H1 (cell line): Measurements from ENCODE around the gene PANK3. TPM values are rescaled to one million over a fixed set of nuclear protein-coding genes. Genes with fewer than 3 reads are reported as not detected.

Experiments used
- BACH1 ChIP-seq: IDR thresholded peaks from 2 replicates; pipeline ENCODE4 v1.6.1; 2012; ENCODE audit warnings: low read length, improper control_type of control experiment
- BRCA1 ChIP-seq: IDR thresholded peaks from 2 replicates; pipeline ENCODE4 v1.6.1; 2012; ENCODE audit warnings: low read depth, low read length, improper control_type of control experiment
- CBX5 ChIP-seq: fragments of 300-800, 300-1000 bp; sonication (generic); IDR thresholded peaks from 2 replicates; pipeline ENCODE4 v1.7.1; 2016; ENCODE audit warnings: antibody characterized with exemption, low read length, low read depth
- CBX8 ChIP-seq: fragments of 300-800, 300-1000 bp; sonication (generic); IDR thresholded peaks from 2 replicates; pipeline ENCODE4 v1.7.1; 2016; ENCODE audit warnings: low read depth, low read length, borderline replicate concordance
- CHD1 ChIP-seq: IDR thresholded peaks from 2 replicates; pipeline ENCODE4 v1.6.1; 2012; ENCODE audit warnings: low read depth, low read length, improper control_type of control experiment
- CTBP2 ChIP-seq: IDR thresholded peaks from 2 replicates; pipeline ENCODE4 v1.7.0; 2011; ENCODE audit warnings: borderline replicate concordance, mild to moderate bottlenecking, moderate library complexity, mixed read lengths, low read length; ENCODE audit not compliant: insufficient read depth, insufficient read length
- EP300 ChIP-seq, 2 experiments: IDR thresholded peaks; 1 replicate in 1 of 2; 2 replicates in 1 of 2; pipeline ENCODE4 v1.6.1; 2011 to 2012; ENCODE audit warnings: low read depth in 2 of 2, low read length in 2 of 2, mild to moderate bottlenecking in 2 of 2, borderline replicate concordance in 1 of 2, inconsistent platforms in 1 of 2, moderate library complexity in 1 of 2
- EZH2 ChIP-seq: fragments of 200-600 bp; sonication (generic); IDR thresholded peaks from 2 replicates; pipeline ENCODE4 v1.7.1; 2012; ENCODE audit warnings: low read depth, mild to moderate bottlenecking, moderate library complexity, low read length, inconsistent platforms; ENCODE audit not compliant: severe bottlenecking
- GABPA ChIP-seq: IDR thresholded peaks from 2 replicates; pipeline ENCODE4 v1.6.1; 2011; ENCODE audit warnings: mild to moderate bottlenecking, low read length, moderate library complexity, borderline replicate concordance; ENCODE audit not compliant: insufficient read depth
- HDAC6 ChIP-seq: IDR thresholded peaks from one replicate; pipeline ENCODE4 v1.7.1; 2012; ENCODE audit warnings: low read depth, mild to moderate bottlenecking, inconsistent platforms, low read length, moderate library complexity
- MAFK ChIP-seq: IDR thresholded peaks from 2 replicates; pipeline ENCODE4 v1.6.1; 2012; ENCODE audit warnings: low read depth, mild to moderate bottlenecking, improper control_type of control experiment, low read length
- PHF8 ChIP-seq: fragments of 200-600 bp; sonication (generic); conservative IDR thresholded peaks from 2 replicates; pipeline ENCODE4 v1.7.1; 2012; ENCODE audit warnings: low read depth, mild to moderate bottlenecking, inconsistent platforms, low read length, moderate library complexity
- POLR2AphosphoS5 ChIP-seq: IDR thresholded peaks from 2 replicates; pipeline ENCODE4 v1.6.1; 2011; ENCODE audit warnings: low read depth, low read length
- POU5F1 ChIP-seq: IDR thresholded peaks from 2 replicates; pipeline ENCODE4 v1.6.1; 2011; ENCODE audit warnings: low read depth, mild to moderate bottlenecking, low read length, moderate library complexity
- RFX5 ChIP-seq: IDR thresholded peaks from 2 replicates; pipeline ENCODE4 v1.6.1; 2011; ENCODE audit warnings: low read depth, low read length, improper control_type of control experiment, borderline replicate concordance
- SIN3A ChIP-seq, 2 experiments: IDR thresholded peaks in 1 of 2; conservative IDR thresholded peaks in 1 of 2; 2 replicates each; pipeline ENCODE4 v1.6.1; 2011 to 2012; ENCODE audit warnings: low read length in 2 of 2, improper control_type of control experiment in 1 of 2, low read depth in 1 of 2, mild to moderate bottlenecking in 1 of 2
- SP4 ChIP-seq: IDR thresholded peaks from 2 replicates; pipeline ENCODE4 v1.6.1; 2012; ENCODE audit warnings: low read length, inconsistent platforms
- SRF ChIP-seq: IDR thresholded peaks from 2 replicates; pipeline ENCODE4 v1.6.1; 2011; ENCODE audit warnings: mild to moderate bottlenecking, low read depth, low read length, moderate library complexity
- TAF1 ChIP-seq: IDR thresholded peaks from 2 replicates; pipeline ENCODE4 v1.6.1; 2011; ENCODE audit warnings: mild to moderate bottlenecking, low read depth, low read length
- TEAD4 ChIP-seq: IDR thresholded peaks from 2 replicates; pipeline ENCODE4 v1.6.1; 2012; ENCODE audit warnings: low read depth, low read length, inconsistent platforms, mixed read lengths
- YY1 ChIP-seq: IDR thresholded peaks from 2 replicates; pipeline ENCODE4 v1.6.1; 2011; ENCODE audit warnings: low read depth, mild to moderate bottlenecking, low read length
- polyA plus RNA-seq, 7 experiments: library from polyadenylated mRNA; depleted of rRNA in 3 of 7; stranded (reverse) in 5 of 7; unstranded in 2 of 7; fragments of >200 nt in 5 of 7; fragments of 200-250 nt in 2 of 7; gene quantifications; 1 replicate in 5 of 7; 2 replicates in 1 of 7; 4 replicates in 1 of 7; pipeline versions ENCODE4 v1.2.1 to v1.2.3, GENCODE V29; 2011 to 2013; ENCODE audit warnings: missing spikeins in 2 of 7, mixed read lengths in 2 of 7
- total RNA-seq: library from RNA; stranded (reverse); fragmentation: NEBNext Ultra II Directional; extraction: Animal tissue kit (Norgen Biotek cat#: 25700); gene quantifications from 2 replicates; pipeline ENCODE4 v1.2.1, GENCODE V29; 2021
- TF ChIP-seq, protein P1 (sequence below), 3 experiments: IDR thresholded peaks; 1 replicate in 2 of 3; 2 replicates in 1 of 3; pipeline versions ENCODE4 v1.5.1 to v1.6.1; 2011; ENCODE audit warnings: low read length in 3 of 3, mild to moderate bottlenecking in 3 of 3, inconsistent platforms in 2 of 3, low read depth in 1 of 3, moderate library complexity in 1 of 3; ENCODE audit not compliant: insufficient read depth in 1 of 3; ENCODE audit errors: control extremely low read depth in 1 of 3

Gene PANK3
- total and polyA plus RNA-seq, 2 of the 8 experiments (the other 6 are each of a cell fraction or from before 2014, with no cell fraction given) = 8.6 to 101 TPM

DNA sequence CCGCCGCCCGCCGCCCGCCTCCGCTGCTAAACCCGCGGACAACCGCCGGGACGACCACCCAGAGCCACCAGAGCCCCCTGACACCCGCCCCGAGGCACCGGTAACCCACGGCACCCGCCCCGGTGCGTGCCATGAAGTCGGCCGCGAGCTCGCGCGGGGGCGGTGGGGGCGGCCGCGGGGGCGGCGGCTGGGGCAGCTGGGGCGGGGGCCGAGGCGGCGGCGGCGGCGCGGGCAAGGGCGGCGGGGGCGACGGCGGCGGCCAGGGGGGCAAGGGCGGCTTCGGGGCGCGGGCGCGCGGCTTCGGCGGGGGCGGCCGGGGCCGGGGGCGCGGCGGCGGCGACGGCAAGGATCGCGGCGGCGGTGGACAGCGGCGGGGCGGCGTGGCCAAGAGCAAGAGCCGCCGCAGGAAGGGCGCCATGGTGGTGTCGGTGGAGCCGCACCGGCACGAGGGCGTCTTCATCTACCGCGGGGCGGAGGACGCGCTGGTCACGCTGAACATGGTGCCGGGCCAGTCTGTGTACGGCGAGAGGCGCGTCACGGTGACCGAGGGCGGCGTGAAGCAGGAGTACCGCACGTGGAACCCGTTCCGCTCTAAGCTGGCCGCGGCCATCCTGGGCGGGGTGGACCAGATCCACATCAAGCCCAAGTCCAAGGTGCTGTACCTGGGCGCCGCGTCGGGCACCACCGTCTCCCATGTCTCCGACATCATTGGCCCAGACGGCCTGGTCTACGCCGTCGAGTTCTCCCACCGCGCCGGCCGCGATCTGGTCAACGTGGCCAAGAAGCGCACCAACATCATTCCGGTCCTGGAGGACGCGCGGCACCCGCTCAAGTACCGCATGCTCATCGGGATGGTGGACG, 49.6 kb downstream of the PANK3 start (continued):
- no peak for TF ChIP-seq CBX5
- TF ChIP-seq TEAD4 = no peak
- TF ChIP-seq, protein P1, sequence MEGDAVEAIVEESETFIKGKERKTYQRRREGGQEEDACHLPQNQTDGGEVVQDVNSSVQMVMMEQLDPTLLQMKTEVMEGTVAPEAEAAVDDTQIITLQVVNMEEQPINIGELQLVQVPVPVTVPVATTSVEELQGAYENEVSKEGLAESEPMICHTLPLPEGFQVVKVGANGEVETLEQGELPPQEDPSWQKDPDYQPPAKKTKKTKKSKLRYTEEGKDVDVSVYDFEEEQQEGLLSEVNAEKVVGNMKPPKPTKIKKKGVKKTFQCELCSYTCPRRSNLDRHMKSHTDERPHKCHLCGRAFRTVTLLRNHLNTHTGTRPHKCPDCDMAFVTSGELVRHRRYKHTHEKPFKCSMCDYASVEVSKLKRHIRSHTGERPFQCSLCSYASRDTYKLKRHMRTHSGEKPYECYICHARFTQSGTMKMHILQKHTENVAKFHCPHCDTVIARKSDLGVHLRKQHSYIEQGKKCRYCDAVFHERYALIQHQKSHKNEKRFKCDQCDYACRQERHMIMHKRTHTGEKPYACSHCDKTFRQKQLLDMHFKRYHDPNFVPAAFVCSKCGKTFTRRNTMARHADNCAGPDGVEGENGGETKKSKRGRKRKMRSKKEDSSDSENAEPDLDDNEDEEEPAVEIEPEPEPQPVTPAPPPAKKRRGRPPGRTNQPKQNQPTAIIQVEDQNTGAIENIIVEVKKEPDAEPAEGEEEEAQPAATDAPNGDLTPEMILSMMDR (IDR thresholded peaks at IDR 0.05; ENCODE audit: control extremely low read depth in 1 of 3, insufficient read depth in 1 of 3, low read depth in 1 of 3, low read length in 3 of 3) = no peak
- TF ChIP-seq PHF8 = no peak
- no peak for TF ChIP-seq EP300 (IDR thresholded peaks at IDR 0.05; ENCODE audit: borderline replicate concordance in 1 of 2, low read depth in 2 of 2, low read length in 2 of 2)
- TF ChIP-seq CTBP2 = no peak
- TF ChIP-seq YY1 = no peak
- TF ChIP-seq BACH1 = no peak
- TF ChIP-seq SRF = no peak
- TF ChIP-seq POU5F1 = no peak
- no peak for TF ChIP-seq TAF1
- no peak for TF ChIP-seq SIN3A (conservative IDR thresholded peaks at IDR 0.05 in 1 of 2, IDR thresholded peaks at IDR 0.05 in 1 of 2; ENCODE audit: low read depth in 1 of 2, low read length in 2 of 2)
- no peak for TF ChIP-seq MAFK
- no peak; the same call in 1 of the 2 replicates for TF ChIP-seq POLR2AphosphoS5
- TF ChIP-seq BRCA1 = no peak
- TF ChIP-seq CHD1 = no peak
- TF ChIP-seq GABPA = no peak
- no peak for TF ChIP-seq CBX8
- TF ChIP-seq EZH2 = no peak
- TF ChIP-seq RFX5 = no peak
- TF ChIP-seq HDAC6 = no peak
- TF ChIP-seq SP4 = no peak
